Inferior parietal cortex (tissue), 1 donor: ENCODE results near the gene SMAD3.

ENCODE experiments used
- DNase-seq: peaks from one replicate; pipeline ENCODE4 v3.0.0-alpha.2; 2016; ENCODE audit errors: extremely low spot score

SMAD3 gene

GRCh38 chr15:67196222-67196621 is 130.8 kb downstream of the SMAD3 start:
- no peak for DNase-seq

GRCh38 chr15:67196672-67197363 is 131.4 kb downstream of the SMAD3 start:
- no peak for DNase-seq

GRCh38 chr15:67197364-67197695 is 131.9 kb downstream of the SMAD3 start:
- no peak for DNase-seq

GRCh38 chr15:67198157-67198754 is 132.9 kb downstream of the SMAD3 start:
- DNase-seq = no peak

- DNase-seq = no peak
These were observed 134.0 kb downstream of the SMAD3 start for GRCh38 chr15:67199391-67199790.

- no peak for DNase-seq
These were observed 134.7 kb downstream of the SMAD3 start for GRCh38 chr15:67199881-67200763.

- DNase-seq = no peak
These were observed 135.7 kb downstream of the SMAD3 start for GRCh38 chr15:67201136-67201535.

GRCh38 chr15:67202091-67202490 is 136.7 kb downstream of the SMAD3 start:
- DNase-seq = no peak

GRCh38 chr15:67202991-67203390 is 137.6 kb downstream of the SMAD3 start:
- no peak for DNase-seq

GRCh38 chr15:67207555-67208207 is 142.3 kb downstream of the SMAD3 start:
- no peak for DNase-seq

- no peak for DNase-seq
These were observed 143.0 kb downstream of the SMAD3 start for GRCh38 chr15:67208396-67208795.

- no peak for DNase-seq
These were observed 145.3 kb downstream of the SMAD3 start for GRCh38 chr15:67210555-67211168.

GRCh38 chr15:67212684-67213367 is 147.4 kb downstream of the SMAD3 start:
- no peak for DNase-seq

GRCh38 chr15:67215102-67215501 is 149.7 kb downstream of the SMAD3 start:
- no peak for DNase-seq

GRCh38 chr15:67216859-67217258 is 151.5 kb downstream of the SMAD3 start:
- no peak for DNase-seq

GRCh38 chr15:67218428-67218827 is 153.0 kb downstream of the SMAD3 start:
- DNase-seq = no peak

- DNase-seq = no peak
These were observed 153.9 kb downstream of the SMAD3 start for GRCh38 chr15:67219288-67219687.

GRCh38 chr15:67224889-67225288 is 159.5 kb downstream of the SMAD3 start:
- no peak for DNase-seq

- DNase-seq = no peak
These were observed 159.9 kb downstream of the SMAD3 start for GRCh38 chr15:67225336-67225735.

GRCh38 chr15:67227431-67227830 is 162.0 kb downstream of the SMAD3 start:
- DNase-seq = no peak

- no peak for DNase-seq
These were observed 162.4 kb downstream of the SMAD3 start for GRCh38 chr15:67227846-67228245.
